Embryonic facial prominence (tissue), 1 donor: ENCODE data around the gene ZNF501.

Experiments used
- DNase-seq: peaks from one replicate; pipeline ENCODE4 v3.0.0-alpha.2; 2016; ENCODE audit errors: extremely low spot score

Gene ZNF501

DNA sequence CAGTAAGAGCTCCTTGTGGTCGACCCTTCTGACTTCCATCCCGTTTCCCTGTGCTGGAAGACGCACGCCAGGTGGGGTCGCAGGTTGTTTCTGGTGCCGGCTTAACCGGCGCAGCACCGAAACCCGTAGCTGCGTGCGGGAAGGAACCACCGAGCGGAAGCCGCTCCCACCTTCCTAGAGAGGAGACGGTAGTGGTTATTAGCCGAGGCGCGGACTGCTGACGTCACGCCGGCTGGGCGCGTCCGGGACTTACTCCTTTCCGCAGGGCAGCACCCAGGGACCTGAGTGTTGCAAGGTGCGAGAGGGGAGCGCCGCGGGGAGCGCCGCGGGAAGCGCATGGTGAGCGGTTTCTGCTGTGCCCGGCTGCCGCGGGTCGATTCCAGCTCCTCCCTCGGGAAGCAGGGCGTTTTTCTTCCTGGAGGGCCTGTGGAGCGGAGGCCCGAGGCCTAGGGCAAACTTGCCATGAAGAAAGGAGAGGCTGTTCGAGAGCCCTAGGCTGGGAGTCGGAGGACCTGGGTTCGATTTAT lies at the start of gene ZNF501:
ZNF501 (plus strand) TSS at position 252 of the 527 bp plus-strand sequence. CDS start 4,787 bp downstream, outside the sequence.
- peak; percentile 81 for DNase-seq

DNA sequence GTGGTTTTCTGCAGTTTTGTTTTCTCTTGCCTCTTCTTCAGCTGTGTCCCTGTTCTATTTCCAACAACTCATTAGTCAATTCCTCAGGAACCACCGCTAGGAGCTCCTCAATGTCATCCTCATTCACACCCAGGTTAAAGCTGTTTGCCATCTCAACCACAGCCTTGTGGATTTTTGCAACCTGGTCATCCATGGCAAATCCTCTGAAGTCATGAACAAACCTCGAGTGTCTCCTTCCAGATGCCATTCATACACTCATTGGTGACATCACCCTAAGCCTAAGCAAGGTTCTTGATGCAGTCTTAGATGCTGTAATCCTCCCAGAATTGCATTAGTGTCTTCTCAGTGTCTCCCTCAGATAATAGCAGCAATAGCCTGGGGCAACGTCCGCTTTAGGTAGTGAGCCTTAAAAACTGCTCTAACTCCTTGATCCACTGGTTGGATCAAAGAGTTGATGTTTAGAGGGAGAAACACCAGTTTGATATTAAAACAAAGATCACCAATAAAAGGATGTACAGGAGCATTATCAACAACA lies 48.4 kb upstream of the ZNF501 start:
- no peak for DNase-seq

DNA sequence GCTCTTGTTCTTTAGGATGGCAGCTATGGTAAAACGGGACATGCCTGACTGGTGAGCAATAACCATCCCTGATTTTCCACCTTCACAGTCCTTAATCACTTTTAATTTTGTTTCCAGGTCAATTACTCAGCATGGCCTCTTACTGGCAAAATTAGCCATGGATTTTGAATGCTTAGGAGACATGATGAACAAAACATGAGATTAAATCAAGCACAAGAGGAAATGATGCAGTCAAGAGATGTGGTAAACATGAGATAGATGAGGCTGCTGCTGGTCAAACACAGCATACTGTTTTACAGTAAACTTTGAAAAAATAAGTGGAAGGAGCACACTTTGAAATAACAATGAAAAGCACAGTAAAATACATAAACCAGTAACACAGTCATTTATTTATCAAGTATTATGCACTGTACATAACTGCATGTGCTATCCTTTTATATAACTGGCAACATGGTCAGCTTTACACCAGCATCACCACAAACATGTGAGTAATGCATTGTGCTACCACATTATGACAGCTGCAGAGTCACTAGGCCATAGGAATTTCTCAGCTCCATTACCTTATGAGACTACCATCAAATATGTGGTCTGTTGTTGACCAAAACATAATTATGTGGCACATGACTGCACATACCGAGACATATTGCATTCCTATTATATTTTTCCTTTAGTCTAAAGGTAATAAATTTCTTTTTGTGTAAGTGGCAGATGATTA lies 47.1 kb upstream of the ZNF501 start:
- no peak for DNase-seq

DNA sequence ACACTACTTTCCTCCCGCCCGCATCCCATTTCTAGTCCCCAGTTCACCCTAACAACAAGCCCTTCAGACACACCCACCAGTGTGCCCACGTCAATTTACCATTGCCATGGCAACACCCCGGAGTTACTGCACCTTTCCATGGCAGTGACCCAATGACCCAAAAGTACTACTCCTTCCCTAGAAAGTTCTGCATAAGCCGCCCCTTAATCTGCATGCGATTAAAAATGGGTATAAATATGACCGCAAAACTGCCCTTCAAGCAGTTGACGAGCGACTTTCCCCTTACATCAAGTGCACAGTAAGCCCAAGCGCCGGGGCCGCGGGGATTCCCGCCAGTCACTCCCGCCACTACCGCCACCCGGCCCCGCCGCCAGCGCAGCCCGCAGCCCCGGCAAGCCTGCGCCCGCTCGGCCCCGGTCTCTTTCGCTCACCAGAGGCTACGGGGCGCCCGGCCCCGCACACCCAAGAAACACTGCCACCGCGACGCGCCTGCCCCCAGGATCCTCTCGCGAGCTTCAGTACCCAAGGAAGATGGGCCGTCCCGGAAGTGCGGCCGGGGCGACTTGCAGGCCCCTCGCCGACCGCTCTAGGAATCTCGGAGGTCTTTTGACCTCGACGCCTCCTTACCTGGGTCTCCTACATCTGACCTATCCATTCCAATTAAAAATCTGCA lies 44.2 kb upstream of the ZNF501 start:
- peak; percentile 49 for DNase-seq

DNA sequence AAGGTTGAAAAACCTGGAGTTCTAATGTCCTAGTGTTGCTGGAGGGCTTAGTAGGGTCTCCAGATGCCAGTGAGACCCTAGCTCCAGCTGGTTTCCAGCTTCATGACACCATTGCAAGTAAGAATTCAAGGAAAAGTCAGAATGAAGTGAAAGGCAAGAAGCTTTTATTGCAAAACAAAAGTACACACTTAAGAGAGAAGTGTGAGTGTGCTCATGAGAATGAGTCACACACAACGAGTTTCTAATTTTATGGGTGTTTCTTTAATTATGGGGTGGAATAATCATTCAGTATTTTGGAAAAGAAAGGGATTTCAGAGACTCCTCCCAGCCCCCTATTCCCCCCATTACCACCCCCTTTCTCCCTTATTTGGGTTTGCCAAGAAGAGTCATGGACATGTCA lies 41.5 kb upstream of the ZNF501 start:
- no peak for DNase-seq

DNA sequence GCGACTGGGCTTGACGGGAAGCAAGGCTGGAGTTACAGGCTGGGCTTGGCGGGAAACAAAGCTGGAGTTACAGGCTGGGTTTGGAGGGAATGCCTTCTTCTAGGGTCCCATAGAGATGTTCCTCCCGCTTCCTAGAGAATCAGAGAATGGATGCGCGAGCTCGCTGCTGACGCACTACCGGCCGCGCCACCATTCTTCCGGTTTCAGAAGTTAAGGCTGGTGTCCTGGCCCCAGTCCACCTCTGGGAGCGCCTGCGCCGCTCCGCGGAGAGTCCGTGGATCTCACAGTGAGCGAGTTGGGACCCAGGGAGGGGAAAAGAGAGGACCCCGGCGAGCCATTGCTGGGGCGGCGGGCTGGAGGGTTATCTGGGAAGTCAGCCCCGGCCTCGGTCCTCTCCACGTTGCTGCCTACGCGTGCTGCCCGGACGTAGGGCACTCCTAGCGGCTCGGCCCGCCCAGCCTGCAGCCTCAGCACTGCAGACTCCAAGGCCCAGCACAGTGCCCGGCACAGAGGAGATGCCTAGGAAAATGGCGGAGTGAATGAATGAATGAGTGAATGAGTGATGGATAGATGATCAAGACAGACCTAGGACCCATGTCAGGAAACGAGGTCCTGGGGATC lies 16.9 kb upstream of the ZNF501 start, which contains the start of gene ZNF502:
ZNF502 (plus strand) TSS at position 206 of the 621 bp plus-strand sequence. CDS start 7,602 bp downstream, outside the sequence.
- peak; percentile 93 for DNase-seq

DNA sequence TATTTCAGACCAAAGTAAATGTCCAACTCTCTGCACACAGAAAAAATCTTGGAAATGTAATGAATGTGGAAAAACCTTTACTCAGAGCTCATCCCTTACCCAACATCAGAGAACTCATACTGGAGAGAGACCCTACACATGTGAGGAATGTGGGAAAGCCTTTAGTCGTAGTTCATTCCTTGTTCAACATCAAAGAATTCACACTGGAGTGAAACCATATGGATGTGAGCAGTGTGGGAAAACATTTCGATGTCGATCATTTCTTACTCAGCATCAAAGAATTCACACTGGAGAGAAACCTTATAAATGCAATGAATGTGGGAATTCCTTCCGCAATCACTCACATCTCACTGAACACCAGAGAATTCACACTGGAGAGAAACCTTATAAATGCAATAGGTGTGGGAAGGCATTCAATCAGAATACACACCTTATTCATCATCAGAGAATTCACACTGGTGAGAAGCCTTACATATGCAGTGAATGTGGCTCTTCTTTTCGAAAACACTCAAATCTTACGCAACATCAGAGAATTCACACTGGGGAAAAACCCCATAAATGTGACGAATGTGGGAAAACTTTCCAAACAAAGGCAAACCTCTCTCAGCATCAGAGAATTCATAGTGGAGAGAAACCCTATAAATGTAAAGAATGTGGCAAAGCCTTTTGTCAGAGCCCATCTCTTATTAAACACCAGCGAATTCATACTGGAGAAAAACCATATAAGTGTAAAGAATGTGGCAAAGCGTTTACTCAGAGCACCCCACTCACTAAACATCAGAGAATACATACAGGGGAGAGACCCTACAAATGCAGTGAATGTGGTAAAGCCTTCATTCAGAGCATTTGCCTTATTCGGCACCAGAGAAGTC lies 8.0 kb upstream of the ZNF501 start:
- no peak for DNase-seq

DNA sequence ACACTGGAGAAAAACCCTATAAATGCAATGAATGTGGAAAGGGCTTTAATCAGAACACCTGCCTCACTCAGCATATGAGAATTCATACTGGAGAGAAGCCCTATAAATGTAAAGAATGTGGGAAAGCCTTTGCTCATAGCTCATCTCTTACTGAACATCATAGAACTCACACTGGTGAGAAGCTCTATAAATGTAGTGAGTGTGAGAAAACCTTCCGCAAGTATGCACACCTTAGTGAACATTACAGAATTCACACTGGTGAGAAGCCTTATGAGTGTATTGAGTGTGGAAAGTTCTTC lies 7.4 kb upstream of the ZNF501 start:
- no peak for DNase-seq

DNA sequence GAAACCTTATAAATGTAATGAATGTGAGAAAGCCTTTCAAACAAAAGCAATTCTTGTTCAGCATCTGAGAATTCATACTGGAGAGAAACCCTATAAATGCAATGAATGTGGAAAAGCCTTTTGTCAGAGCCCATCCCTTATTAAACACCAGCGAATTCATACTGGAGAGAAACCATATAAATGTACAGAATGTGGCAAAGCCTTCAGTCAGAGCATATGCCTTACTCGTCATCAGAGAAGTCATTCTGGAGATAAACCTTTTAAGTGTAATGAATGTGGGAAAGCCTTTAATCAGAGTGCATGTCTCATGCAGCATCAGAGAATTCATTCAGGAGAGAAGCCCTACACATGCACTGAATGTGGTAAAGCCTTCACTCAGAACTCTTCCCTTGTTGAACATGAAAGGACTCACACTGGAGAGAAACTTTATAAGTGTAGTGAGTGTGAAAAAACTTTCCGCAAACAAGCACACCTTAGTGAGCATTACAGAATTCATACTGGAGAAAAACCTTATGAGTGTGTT lies 5.3 kb downstream of the ZNF501 start:
- DNase-seq: no peak

DNA sequence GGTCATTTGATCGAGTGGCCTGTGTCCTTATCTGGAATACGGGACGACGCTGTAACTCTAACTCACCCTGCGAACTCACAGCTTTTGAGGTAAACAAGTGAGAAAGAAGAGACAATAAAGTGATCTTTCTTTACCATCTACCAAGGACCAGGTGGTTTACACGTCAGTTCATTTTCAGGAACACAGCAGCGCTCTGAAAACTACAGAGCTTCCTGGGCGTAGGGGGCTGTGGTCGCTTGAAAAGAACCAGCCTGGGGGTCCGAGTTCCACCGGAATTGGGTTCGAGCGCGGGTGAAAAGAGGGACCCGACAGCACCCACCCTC lies 31.6 kb downstream of the ZNF501 start:
- no peak for DNase-seq

DNA sequence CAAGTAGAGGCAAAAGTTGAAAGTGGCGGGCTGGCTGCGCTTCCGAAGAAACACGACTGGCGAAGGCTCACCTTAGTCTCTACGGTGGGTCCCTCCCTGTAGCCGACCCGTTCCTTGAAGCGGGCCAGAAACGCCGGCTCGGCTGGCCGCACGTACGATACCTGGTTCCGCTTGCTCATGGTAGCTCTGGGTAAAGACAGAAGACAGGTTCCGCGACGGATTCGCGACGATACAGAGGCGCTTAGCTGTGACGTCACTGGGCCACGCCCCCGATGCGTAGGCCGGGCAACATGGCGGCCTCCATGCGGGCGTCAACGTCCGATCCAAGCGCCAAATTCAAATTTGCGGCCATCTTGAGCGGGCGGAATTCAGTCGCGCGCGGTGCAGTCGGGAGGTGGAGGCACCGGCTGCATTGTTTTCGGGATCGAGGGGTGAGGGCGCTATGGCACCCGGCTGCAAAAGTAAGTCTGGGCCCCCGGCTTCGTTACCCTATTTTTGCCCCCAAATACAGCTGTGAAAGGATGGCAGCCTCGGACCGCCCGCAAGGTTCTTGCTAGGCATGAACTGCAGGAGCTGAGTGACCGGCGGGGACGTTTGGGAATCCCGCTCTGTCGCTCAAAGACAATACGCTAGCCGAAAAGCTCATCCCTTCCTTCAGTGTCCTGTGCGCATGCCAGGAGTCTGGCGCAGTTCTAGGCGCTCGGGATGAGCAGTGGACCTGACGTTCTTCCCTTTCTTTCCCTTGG lies 32.2 kb downstream of the ZNF501 start, which contains the start of the genes KIAA1143 and KIF15:
KIAA1143 (minus strand) TSS at position 196 of the 746 bp plus-strand sequence; CDS start at position 179, 17 bp downstream.
KIF15 (plus strand) TSS at position 371 of the 746 bp plus-strand sequence; CDS start at position 443, 72 bp downstream.
- DNase-seq: peak; percentile 93

DNA sequence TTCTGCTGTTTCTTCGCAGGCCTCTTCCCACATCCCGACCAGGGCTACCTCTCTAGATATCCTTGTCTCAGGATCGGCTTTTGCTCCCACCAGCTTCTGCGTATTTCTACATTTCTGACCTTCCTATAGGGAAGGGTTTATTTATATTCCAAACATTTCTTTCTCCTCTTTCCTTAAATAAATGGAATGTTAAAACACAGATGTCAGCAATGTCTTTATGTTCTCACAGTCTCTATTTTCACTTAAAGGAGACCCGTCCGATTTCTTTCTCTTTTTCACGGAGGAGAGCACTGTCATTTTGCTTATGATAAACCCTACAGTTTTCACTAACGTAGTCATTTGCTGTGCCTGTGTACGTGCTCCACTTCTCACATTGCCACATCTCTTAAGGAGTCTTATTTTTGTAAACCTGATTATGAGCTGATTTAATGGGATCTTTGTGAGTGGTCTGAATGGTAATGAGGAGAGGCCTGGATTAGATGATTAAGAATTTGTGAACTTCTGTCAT lies 32.8 kb downstream of the ZNF501 start:
- no peak for DNase-seq

DNA sequence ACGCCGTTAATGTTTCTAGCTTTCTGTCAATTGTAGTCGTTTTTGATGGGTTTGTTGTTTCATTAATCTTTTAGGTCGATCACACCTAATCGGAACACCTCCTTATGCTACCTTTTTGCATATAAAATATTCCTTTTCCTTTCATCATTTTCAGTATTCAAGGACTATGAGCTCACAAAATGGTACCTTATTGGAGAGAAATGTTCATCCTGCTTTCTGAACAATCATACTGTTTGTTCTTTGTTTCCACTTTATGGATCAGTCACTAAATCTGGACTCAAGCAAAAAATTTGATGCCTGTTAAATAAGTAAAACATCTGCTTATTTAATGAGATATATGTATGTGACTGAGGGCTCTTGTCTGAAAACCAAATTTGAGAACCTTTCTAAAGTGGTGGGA lies 33.3 kb downstream of the ZNF501 start:
- DNase-seq: no peak

DNA sequence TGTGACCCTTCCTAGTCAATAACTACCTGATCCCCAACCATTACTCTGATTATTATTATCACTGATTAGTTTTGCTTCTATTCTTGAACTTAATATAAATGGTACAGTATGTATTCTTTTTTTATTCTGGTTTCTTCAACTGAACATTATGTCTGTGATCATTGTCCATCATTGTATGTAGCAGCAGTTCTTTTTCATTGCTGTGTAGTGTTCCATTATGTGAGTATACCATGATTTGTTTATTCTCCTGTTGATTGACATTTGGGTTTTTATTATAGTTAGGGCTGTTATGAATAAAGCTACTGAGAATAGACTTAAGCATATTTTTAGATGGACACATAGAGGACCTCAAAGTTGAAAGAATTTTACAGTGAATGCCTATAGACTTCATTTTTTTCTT lies 34.8 kb downstream of the ZNF501 start:
- DNase-seq: no peak

DNA sequence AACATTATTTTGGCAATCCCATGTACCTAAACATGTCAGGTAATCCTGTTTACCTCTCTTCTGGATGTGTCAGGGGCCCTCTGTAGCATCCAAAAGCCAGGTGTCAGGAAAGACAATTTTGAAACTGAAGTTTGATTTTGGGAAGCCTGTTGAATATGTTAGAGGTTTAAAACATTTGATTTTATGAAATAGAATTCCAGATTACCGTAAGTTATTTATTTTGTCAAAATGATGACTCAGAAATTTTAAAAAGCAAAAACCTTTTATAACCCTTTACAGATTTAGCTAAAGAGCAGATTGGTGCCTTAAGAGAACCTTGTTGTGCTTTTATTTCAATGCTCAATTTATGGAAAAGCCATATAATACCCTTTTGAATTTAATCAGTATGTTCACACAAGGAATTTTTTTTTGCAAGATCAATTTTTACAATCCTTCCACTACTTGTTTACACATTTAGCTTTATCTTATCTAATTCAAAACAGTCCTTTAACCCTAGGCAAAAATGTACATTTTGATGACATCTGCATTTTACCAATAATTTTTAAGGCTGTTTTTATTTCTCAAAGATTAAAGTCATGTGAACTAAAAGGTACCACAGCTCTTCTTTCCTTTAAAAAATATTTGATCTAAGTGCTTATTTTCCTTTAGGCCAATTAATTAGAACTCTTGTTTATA lies 42.1 kb downstream of the ZNF501 start:
- DNase-seq: no peak

DNA sequence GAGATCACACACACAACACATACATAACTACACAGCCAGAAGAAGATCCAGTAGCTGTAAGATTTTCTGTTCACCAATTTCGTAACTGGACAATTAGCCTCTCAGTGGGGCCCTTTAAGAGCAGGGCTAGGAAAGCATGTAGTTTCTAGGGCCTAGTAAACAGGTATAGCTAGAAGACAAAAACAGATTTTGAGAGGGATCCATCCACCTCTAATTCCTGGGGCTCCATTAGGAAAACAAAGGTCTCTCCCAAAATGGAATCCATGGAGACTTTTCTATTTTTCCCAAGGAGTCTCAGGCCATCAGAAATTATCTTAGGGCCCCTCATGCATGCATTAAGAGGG lies 42.6 kb downstream of the ZNF501 start:
- DNase-seq: no peak

DNA sequence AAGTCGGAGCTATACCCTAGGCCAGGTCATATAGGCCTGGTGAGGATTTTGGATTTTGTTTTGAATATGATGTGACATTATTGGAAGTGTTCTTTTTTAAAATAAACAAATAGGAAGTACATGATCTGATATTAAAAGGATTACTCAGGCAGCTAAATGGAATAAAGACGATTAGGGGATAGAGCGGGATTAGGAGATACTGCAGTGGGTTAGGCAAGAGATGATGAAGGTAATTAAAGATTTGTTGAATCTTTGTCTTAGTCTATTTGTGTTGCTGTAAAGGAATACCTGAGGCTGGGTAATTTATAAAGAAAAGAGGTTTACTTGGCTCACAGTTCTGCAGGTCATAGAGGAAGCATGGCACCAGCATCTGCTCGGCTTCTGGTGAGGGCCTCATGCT lies 53.5 kb downstream of the ZNF501 start:
- no peak for DNase-seq
